ENCODE data around the gene TMEM59L.

Gene TMEM59L

DNA sequence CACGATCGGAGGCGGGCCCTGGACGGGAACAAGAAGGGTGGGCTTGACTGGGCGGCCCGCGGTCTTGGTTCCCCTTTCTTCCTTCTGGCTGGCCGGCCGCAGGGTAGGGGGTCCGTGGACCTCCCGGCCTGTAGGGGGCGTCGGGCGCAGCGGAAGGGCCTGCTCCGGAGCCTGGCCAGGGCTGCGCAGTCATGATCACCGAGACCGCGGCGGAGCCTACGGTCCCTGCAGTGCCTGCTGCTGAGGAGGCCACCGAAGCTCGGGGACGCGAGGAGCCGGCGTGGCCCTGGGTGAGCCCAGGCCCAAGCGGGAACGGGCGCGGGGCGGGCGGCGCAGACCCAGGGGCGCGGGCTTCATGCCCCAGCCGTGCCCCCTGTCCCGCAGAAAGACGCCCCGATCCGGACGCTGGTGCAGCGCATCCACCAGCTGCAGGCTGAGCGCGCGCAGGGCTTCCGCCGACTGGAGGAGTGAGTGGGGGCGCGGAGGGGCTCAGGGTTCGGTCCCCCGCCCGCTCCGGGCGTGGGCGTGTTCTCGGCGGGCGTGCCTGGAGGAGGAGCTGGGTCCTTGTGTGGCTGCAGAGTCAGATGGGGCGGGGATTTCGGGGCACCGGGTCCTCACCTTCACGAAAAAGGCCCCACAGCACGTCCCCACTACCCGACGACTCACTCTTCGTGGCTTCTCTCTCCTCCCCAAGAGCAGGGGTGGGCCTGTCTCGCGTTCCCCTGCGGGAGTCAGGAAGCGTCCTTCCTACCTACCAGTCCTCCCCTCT is 23.9 kb upstream of the TMEM59L start, which contains the start of gene REX1BD (continued):
- TF ChIP-seq, protein P1, sequence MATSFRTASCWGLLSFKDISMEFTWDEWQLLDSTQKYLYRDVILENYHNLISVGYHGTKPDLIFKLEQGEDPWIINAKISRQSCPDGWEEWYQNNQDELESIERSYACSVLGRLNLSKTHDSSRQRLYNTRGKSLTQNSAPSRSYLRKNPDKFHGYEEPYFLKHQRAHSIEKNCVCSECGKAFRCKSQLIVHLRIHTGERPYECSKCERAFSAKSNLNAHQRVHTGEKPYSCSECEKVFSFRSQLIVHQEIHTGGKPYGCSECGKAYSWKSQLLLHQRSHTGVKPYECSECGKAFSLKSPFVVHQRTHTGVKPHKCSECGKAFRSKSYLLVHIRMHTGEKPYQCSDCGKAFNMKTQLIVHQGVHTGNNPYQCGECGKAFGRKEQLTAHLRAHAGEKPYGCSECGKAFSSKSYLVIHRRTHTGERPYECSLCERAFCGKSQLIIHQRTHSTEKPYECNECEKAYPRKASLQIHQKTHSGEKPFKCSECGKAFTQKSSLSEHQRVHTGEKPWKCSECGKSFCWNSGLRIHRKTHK (tag by site-specific recombination; IDR thresholded peaks at IDR 0.05), result no peak
- TF ChIP-seq ZNF175 (tag by site-specific recombination; IDR thresholded peaks at IDR 0.05) (no peak), ZNF10 (tag by site-specific recombination; IDR thresholded peaks at IDR 0.05) (peak; percentile 74; the same call in 1 of the 2 replicates), ZNF19 (tag by site-specific recombination; IDR thresholded peaks at IDR 0.05; ENCODE audit: low read depth) (no peak), ZNF169 (tag by site-specific recombination; IDR thresholded peaks at IDR 0.05) (peak; percentile 77; the same call in 1 of the 2 replicates), SETDB1 (IDR thresholded peaks at IDR 0.05; ENCODE audit: insufficient read length, low read length) (no peak), KLF1 (tag by site-specific recombination; IDR thresholded peaks at IDR 0.05) (peak; percentile 77), KLF16 (tag by site-specific recombination; IDR thresholded peaks at IDR 0.05) (peak; percentile 70), ZNF792 (tag by site-specific recombination; IDR thresholded peaks at IDR 0.05) (no peak; the same call in 1 of the 2 replicates), KLF9 (tag by site-specific recombination; IDR thresholded peaks at IDR 0.05; ENCODE audit: low read depth) (peak; percentile 95), PRDM4 (tag by site-specific recombination; IDR thresholded peaks at IDR 0.05) (peak; percentile 29; the same call in 1 of the 2 replicates), ZNF174 (tag by site-specific recombination; IDR thresholded peaks at IDR 0.05) (no peak), YY2 (tag by site-specific recombination; IDR thresholded peaks at IDR 0.05) (peak; percentile 70), ZNF664 (tag by site-specific recombination; IDR thresholded peaks at IDR 0.05) (no peak), ZBTB17 (tag by site-specific recombination; IDR thresholded peaks at IDR 0.05) (peak; percentile 99), PBX3 (CRISPR knock-in tag; IDR thresholded peaks at IDR 0.05) (no peak), ZNF138 (tag by site-specific recombination; IDR thresholded peaks at IDR 0.05; ENCODE audit: borderline replicate concordance) (no peak), ZNF76 (tag by site-specific recombination; IDR thresholded peaks at IDR 0.05; ENCODE audit: borderline replicate concordance, low read depth) (peak; percentile 66; the same call in 1 of the 2 replicates), KLF10 (tag by site-specific recombination; IDR thresholded peaks at IDR 0.05) (peak; percentile 83), ZNF121 (tag by site-specific recombination; IDR thresholded peaks at IDR 0.05) (peak; percentile 63), ZNF311 (tag by site-specific recombination; IDR thresholded peaks at IDR 0.05; ENCODE audit: borderline replicate concordance) (no peak), ZNF426 (tag by site-specific recombination; IDR thresholded peaks at IDR 0.05) (no peak), ZNF692 (tag by site-specific recombination; IDR thresholded peaks at IDR 0.05) (peak; percentile 89)
- TF ChIP-seq, protein P2, sequence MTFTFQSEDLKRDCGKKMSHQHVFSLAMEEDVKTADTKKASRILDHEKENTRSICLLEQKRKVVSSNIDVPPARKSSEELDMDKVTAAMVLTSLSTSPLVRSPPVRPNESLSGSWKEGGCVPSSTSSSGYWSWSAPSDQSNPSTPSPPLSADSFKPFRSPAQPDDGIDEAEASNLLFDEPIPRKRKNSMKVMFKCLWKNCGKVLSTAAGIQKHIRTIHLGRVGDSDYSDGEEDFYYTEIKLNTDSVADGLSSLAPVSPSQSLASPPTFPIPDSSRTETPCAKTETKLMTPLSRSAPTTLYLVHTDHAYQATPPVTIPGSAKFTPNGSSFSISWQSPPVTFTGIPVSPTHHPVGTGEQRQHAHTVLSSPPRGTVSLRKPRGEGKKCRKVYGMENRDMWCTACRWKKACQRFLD (tag by site-specific recombination; IDR thresholded peaks at IDR 0.05), result no peak
- TF ChIP-seq, protein P3, sequence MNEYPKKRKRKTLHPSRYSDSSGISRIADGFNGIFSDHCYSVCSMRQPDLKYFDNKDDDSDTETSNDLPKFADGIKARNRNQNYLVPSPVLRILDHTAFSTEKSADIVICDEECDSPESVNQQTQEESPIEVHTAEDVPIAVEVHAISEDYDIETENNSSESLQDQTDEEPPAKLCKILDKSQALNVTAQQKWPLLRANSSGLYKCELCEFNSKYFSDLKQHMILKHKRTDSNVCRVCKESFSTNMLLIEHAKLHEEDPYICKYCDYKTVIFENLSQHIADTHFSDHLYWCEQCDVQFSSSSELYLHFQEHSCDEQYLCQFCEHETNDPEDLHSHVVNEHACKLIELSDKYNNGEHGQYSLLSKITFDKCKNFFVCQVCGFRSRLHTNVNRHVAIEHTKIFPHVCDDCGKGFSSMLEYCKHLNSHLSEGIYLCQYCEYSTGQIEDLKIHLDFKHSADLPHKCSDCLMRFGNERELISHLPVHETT (tag by site-specific recombination; IDR thresholded peaks at IDR 0.05), result peak; percentile 55; the same call in 1 of the 2 replicates
- TF ChIP-seq, protein P4, sequence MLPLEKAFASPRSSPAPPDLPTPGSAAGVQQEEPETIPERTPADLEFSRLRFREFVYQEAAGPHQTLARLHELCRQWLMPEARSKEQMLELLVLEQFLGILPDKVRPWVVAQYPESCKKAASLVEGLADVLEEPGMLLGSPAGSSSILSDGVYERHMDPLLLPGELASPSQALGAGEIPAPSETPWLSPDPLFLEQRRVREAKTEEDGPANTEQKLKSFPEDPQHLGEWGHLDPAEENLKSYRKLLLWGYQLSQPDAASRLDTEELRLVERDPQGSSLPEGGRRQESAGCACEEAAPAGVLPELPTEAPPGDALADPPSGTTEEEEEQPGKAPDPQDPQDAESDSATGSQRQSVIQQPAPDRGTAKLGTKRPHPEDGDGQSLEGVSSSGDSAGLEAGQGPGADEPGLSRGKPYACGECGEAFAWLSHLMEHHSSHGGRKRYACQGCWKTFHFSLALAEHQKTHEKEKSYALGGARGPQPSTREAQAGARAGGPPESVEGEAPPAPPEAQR (tag by site-specific recombination; IDR thresholded peaks at IDR 0.05), result 0 out of 2 replicates have a peak, but pooled peaks have one; percentile 63
